DMS153 treated with DMSO at 0.1 percent for 48 hours (cell line): ENCODE results near the gene MEGF6.

ENCODE experiments used
- DNase-seq: peaks from one replicate; lab custom pipeline; 2025; ENCODE audit not compliant: unreplicated experiment; lab: John Stamatoyannopoulos, UW

Gene MEGF6

GRCh38 chr1:3560251-3560871 lies 50.9 kb downstream of the MEGF6 start:
- no peak for DNase-seq

- no peak for DNase-seq
Observed at GRCh38 chr1:3558036-3558726, 53.1 kb downstream of the MEGF6 start.

- DNase-seq: no peak
Observed at GRCh38 chr1:3557366-3557765, 53.9 kb downstream of the MEGF6 start.

GRCh38 chr1:3556336-3556735 lies 55.0 kb downstream of the MEGF6 start:
- DNase-seq: no peak

GRCh38 chr1:3555131-3555920 lies 56.0 kb downstream of the MEGF6 start:
- DNase-seq: no peak

- DNase-seq: no peak
Observed at GRCh38 chr1:3553940-3554223, 57.4 kb downstream of the MEGF6 start.

GRCh38 chr1:3553166-3553939 lies 58.0 kb downstream of the MEGF6 start:
- no peak for DNase-seq

- no peak for DNase-seq
Observed at GRCh38 chr1:3552751-3553150, 58.6 kb downstream of the MEGF6 start.

GRCh38 chr1:3552176-3552575 lies 59.1 kb downstream of the MEGF6 start:
- DNase-seq: no peak

GRCh38 chr1:3551711-3552110 lies 59.6 kb downstream of the MEGF6 start:
- no peak for DNase-seq

- DNase-seq: no peak
Observed at GRCh38 chr1:3551290-3551678, 60.0 kb downstream of the MEGF6 start.

- DNase-seq: no peak
Observed at GRCh38 chr1:3550511-3551289, 60.6 kb downstream of the MEGF6 start.

GRCh38 chr1:3548895-3549294 lies 62.4 kb downstream of the MEGF6 start:
- DNase-seq: no peak

GRCh38 chr1:3548156-3548893 lies 63.0 kb downstream of the MEGF6 start:
- DNase-seq: no peak

GRCh38 chr1:3547055-3548005 lies 64.0 kb downstream of the MEGF6 start:
- DNase-seq: no peak

GRCh38 chr1:3546048-3546384 lies 65.3 kb downstream of the MEGF6 start:
- DNase-seq: no peak

GRCh38 chr1:3545363-3546047 lies 65.8 kb downstream of the MEGF6 start:
- DNase-seq: no peak
